Pancreas (tissue), 10 donors: ENCODE data around the gene NR2F1. TPM values are rescaled to one million over a fixed set of nuclear protein-coding genes. Genes with fewer than 3 reads are reported as not detected.
A peak's percentile ranks its signal among the peaks of the same experiment; 100 is the strongest.

Experiments
- ATAC-seq, 4 donors: fragments of 200-7000 bp; cut with Tn5 transposase; one replicate each; pipeline versions ENCODE4 v1.8.0 to v1.9.1; 2020; ENCODE audit warnings: mild to moderate bottlenecking in 4 of 4, moderate library complexity in 4 of 4
- DNase-seq, 6 donors: peaks; one replicate each; pipeline ENCODE4 v3.0.0-alpha.2; 2020
- FAIRE-seq: peaks from 2 replicates; lab custom pipeline; 2012; peaks lifted over from hg19 to GRCh38; lab: Jason Lieb, UNC
- H3K27ac ChIP-seq, 4 donors: fragments of 200-600 bp; sonication (generic); 1 replicate in 3 of 4; 2 replicates in 1 of 4; pipeline versions ENCODE4 v1.5.0 to v1.8.0; 2020
- H3K27me3 ChIP-seq, 4 donors: fragments of 200-600 bp; one replicate each; pipeline ENCODE4 v1.8.0; 2021
- H3K36me3 ChIP-seq, 3 donors: fragments of 200-600 bp; sonication (generic) in 1 of 3; one replicate each; pipeline versions ENCODE4 v1.5.0 to v1.8.0; 2020 to 2021
- H3K4me1 ChIP-seq, 3 donors: fragments of 200-600 bp; one replicate each; pipeline ENCODE4 v1.8.0; 2021
- H3K4me3 ChIP-seq, 4 donors: fragments of 200-600 bp; sonication (generic) in 2 of 4; one replicate each; pipeline versions ENCODE4 v1.5.0 to v1.8.0; 2020 to 2021
- H3K9me3 ChIP-seq, 4 donors: fragments of 200-600 bp; one replicate each; pipeline ENCODE4 v1.8.0; 2021
- CTCF ChIP-seq, 4 donors: fragments of 200-600 bp; sonication (generic) in 3 of 4; IDR thresholded peaks; one replicate each; pipeline versions ENCODE4 v1.5.0 to v1.8.0; 2021; ENCODE audit warnings: antibody characterized with exemption in 4 of 4
- WGBS, 2 donors: extraction: QIAGEN DNeasy Blood & Tissue Kit; methylation state at CpG; one replicate each; pipeline ENCODE4 v1.1.7; 2013; 5-methylcytosine and 5-hydroxymethylcytosine counted together
- intact Hi-C, 3 donors: fragments of 100-400 bp; cut with DNase I; formaldehyde crosslinking; loops; one replicate each; pipeline versions ENCODE4 v1.11.1 to v1.14.2; 2022
- polyA plus RNA-seq, 2 donors: library from polyadenylated mRNA; stranded (reverse); fragments of 200-250 nt; gene quantifications; one replicate each; pipeline ENCODE4 v1.2.3, GENCODE V29; 2013
- total RNA-seq, 6 donors: library from RNA; stranded (reverse); fragmentation: NEBNext Ultra II Directional in 4 of 6; extraction: Animal tissue kit (Norgen Biotek cat#: 25700) in 4 of 6; gene quantifications; one replicate each; pipeline versions ENCODE4 v1.2.1 to v1.2.4, GENCODE V29; 2021 to 2023
- donor health status: healthy with polysubstance abuse.
- donor health status: DM: no; HTN: no; CAD: no; lungs with moderate emphysema.
- donor health status: DM: no; HTN: no; CAD: no.
- donor health status: control.
- donor health status: control.
- donor health status: Bipolar disorder and iron deficiency.
- donor health status: DM: yes; HTN: yes; CAD: no.
- donor health status: DM: no; HTN: no; CAD: no.
- donor health status: DM: no; HTN: no; CAD: no.
- donor health status: DM: yes; HTN: yes; CAD: no.

Gene NR2F1
- total and polyA plus RNA-seq, 8 donors: 1.4 to 8.1 (median 4.9) TPM

GRCh38 chr5:93567424-93567823 lies 15.6 kb upstream of the NR2F1 start:
- no peak for TF ChIP-seq CTCF (IDR thresholded peaks at IDR 0.05)
- DNase-seq: no peak
- intact Hi-C loops: no loop called here
- peaks cover 0 to 12% (median 5%) of the 10 kb centered on the region in 4 donors for H3K27me3 ChIP-seq
- WGBS, 2 donors: 49 to 50% methylated on average over 1 of the region's 1 CpG
- FAIRE-seq: no peak
- H3K9me3 ChIP-seq: no peaks in the 10 kb centered on the region
- no peak overlapping the region for H3K4me3 ChIP-seq
- no peak overlapping the region for H3K27ac ChIP-seq
- H3K4me1 ChIP-seq: no peaks in the 10 kb centered on the region
- H3K36me3 ChIP-seq: no peaks in the 10 kb centered on the region
- ATAC-seq: no peak

- Histone ChIP-seq H3K4me1 (peaks cover 0 to 2% (median 0%) of the 10 kb centered on the region in 3 donors), H3K27me3 (peaks cover 0 to 12% (median 5%) of the 10 kb centered on the region in 4 donors), H3K9me3 (no peaks in the 10 kb centered on the region), H3K27ac (no peak overlapping the region), H3K4me3 (no peak overlapping the region), H3K36me3 (no peaks in the 10 kb centered on the region)
- FAIRE-seq (no peak), ATAC-seq (no peak), DNase-seq (no peak)
- no peak for TF ChIP-seq CTCF (IDR thresholded peaks at IDR 0.05)
- intact Hi-C loops: no loop called here
- 83% methylated on average over 13 of the region's 13 CpGs for WGBS, 2 donors
Observed at GRCh38 chr5:93569300-93570160, 13.5 kb upstream of the NR2F1 start.

- peaks cover 0 to 12% (median 5%) of the 10 kb centered on the region in 4 donors for H3K27me3 ChIP-seq
- TF ChIP-seq CTCF (IDR thresholded peaks at IDR 0.05): no peak
- ATAC-seq (peak in 1 of 4 donors; percentile 44), DNase-seq (peak in 1 of 6 donors; percentile 65), FAIRE-seq (no peak)
- H3K4me1 ChIP-seq: peaks cover 0 to 2% (median 0%) of the 10 kb centered on the region in 3 donors
- peak overlapping the region in 1 of 4 donors; percentile 17 for H3K4me3 ChIP-seq
- intact Hi-C loops: no loop called here
- H3K9me3 ChIP-seq: no peaks in the 10 kb centered on the region
- no peaks in the 10 kb centered on the region for H3K36me3 ChIP-seq
- no peak overlapping the region for H3K27ac ChIP-seq
- 28 to 33% methylated on average over 68 to 70 of the region's 70 CpGs for WGBS, 2 donors
Observed at GRCh38 chr5:93570294-93571113, 12.5 kb upstream of the NR2F1 start.

- Histone ChIP-seq H3K4me3 (no peak overlapping the region), H3K36me3 (no peaks in the 10 kb centered on the region), H3K4me1 (peaks cover 0 to 2% (median 0%) of the 10 kb centered on the region in 3 donors), H3K27me3 (peaks cover 0 to 12% (median 5%) of the 10 kb centered on the region in 4 donors), H3K9me3 (no peaks in the 10 kb centered on the region), H3K27ac (no peak overlapping the region)
- DNase-seq (no peak), ATAC-seq (no peak), FAIRE-seq (no peak)
- 49 to 53% methylated on average over 29 to 32 of the region's 32 CpGs for WGBS, 2 donors
- intact Hi-C loops: no loop called here
- no peak for TF ChIP-seq CTCF (IDR thresholded peaks at IDR 0.05)
Observed at GRCh38 chr5:93571114-93571949, 11.7 kb upstream of the NR2F1 start.
